Transverse colon (tissue), 3 donors: Measurements from ENCODE around the gene NPFFR2.

Experiments used
- CTCF ChIP-seq, 5 experiments: fragments of 200-600 bp in 3 of 5; fragments of 450-650 bp in 2 of 5; sonication (generic) in 3 of 5; IDR thresholded peaks; 1 replicate in 2 of 5; 2 replicates in 3 of 5; pipeline ENCODE4 v1.5.1; 2016 to 2017; ENCODE audit warnings: antibody characterized with exemption in 5 of 5, inconsistent platforms in 3 of 5, mild to moderate bottlenecking in 2 of 5, moderate library complexity in 1 of 5
- EP300 ChIP-seq: sonication (generic); formaldehyde crosslinking; IDR thresholded peaks from one replicate; pipeline ENCODE4 v1.6.1; 2017; ENCODE audit warnings: antibody characterized with exemption, low read depth
- POLR2A ChIP-seq: fragments of 450-650 bp; IDR thresholded peaks from one replicate; pipeline ENCODE4 v1.6.1; 2016; ENCODE audit warnings: antibody characterized with exemption, mild to moderate bottlenecking, moderate library complexity

GRCh38 chr4:72112514-72113156, 80.8 kb downstream of the NPFFR2 start:
- TF ChIP-seq CTCF (IDR thresholded peaks at IDR 0.05) (no peak), POLR2A (no peak), EP300 (no peak)
